Neural crest cell (in vitro differentiated cells): ENCODE results near the gene TGFBR3. TPM values are rescaled to one million over a fixed set of nuclear protein-coding genes. Genes with fewer than 3 reads are reported as not detected.

Experiments
- DNase-seq: peaks from one replicate; pipeline ENCODE4 v3.0.0; 2021; ENCODE audit warnings: low read depth, mixed read lengths, low spot score
- H3K27ac Mint-ChIP-seq: one replicate; pipeline ENCODE4 v1.8.0; 2021; ENCODE audit warnings: mild to moderate bottlenecking, mixed read lengths; ENCODE audit not compliant: unreplicated experiment
- H3K27me3 Mint-ChIP-seq: 2 replicates; pipeline ENCODE4 v1.8.0; 2021; ENCODE audit warnings: low read depth, mild to moderate bottlenecking, mixed read lengths
- H3K36me3 Mint-ChIP-seq: 2 replicates; pipeline ENCODE4 v1.8.0; 2021; ENCODE audit warnings: low read depth, mild to moderate bottlenecking, mixed read lengths
- H3K4me1 Mint-ChIP-seq: 2 replicates; pipeline ENCODE4 v1.8.0; 2021; ENCODE audit warnings: mixed read lengths
- H3K4me3 Mint-ChIP-seq: one replicate; pipeline ENCODE4 v1.8.0; 2021; ENCODE audit warnings: mild to moderate bottlenecking, mixed read lengths
- H3K9me3 Mint-ChIP-seq: 2 replicates; pipeline ENCODE4 v1.8.0; 2021; ENCODE audit warnings: mixed read lengths
- total RNA-seq: library from RNA; stranded (reverse); gene quantifications from 2 replicates; pipeline ENCODE4 v1.2.1, GENCODE V29; 2021
- TF ChIP-seq, protein P1 (sequence below): fragments of 200-600 bp; sonication (generic); conservative IDR thresholded peaks from 2 replicates; pipeline ENCODE4 v1.5.0; 2021; ENCODE audit warnings: antibody characterized with exemption, mild to moderate bottlenecking

Gene TGFBR3
- total RNA-seq, 1 donor from 2014 or later: 15.1 TPM

- no peak overlapping the region for H3K27ac Mint-ChIP-seq
- H3K9me3 Mint-ChIP-seq: peaks cover 2% of the 10 kb centered on the region
- H3K27me3 Mint-ChIP-seq: no peaks in the 10 kb centered on the region
- H3K36me3 Mint-ChIP-seq: no peaks in the 10 kb centered on the region
- H3K4me3 Mint-ChIP-seq: no peak overlapping the region
- H3K4me1 Mint-ChIP-seq: peaks cover 20% of the 10 kb centered on the region
- TF ChIP-seq, protein P1, sequence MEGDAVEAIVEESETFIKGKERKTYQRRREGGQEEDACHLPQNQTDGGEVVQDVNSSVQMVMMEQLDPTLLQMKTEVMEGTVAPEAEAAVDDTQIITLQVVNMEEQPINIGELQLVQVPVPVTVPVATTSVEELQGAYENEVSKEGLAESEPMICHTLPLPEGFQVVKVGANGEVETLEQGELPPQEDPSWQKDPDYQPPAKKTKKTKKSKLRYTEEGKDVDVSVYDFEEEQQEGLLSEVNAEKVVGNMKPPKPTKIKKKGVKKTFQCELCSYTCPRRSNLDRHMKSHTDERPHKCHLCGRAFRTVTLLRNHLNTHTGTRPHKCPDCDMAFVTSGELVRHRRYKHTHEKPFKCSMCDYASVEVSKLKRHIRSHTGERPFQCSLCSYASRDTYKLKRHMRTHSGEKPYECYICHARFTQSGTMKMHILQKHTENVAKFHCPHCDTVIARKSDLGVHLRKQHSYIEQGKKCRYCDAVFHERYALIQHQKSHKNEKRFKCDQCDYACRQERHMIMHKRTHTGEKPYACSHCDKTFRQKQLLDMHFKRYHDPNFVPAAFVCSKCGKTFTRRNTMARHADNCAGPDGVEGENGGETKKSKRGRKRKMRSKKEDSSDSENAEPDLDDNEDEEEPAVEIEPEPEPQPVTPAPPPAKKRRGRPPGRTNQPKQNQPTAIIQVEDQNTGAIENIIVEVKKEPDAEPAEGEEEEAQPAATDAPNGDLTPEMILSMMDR: no peak
- DNase-seq: no peak
Observed at GRCh38 chr1:91676030-91676429, 209.9 kb downstream of the TGFBR3 start.

DNA sequence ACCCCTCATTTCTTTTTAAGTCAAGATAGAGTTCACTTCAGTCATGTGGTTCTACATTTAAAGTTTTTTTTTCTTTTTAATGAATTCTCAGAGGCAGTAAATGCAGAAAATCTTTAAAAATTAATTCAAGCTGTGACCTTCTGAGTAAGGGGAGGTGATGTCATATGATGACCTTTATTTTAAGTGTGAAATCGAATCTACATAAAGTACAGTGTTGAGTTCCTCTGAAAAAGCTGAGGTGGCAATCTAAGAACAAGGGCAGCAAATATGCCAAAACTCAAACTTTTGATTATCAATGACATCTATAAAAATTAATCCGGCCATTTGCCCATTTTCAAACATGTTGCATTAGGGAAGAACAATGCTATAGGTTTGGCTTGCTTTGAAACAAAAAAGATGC is 211.8 kb downstream of the TGFBR3 start:
- no peak overlapping the region for H3K27ac Mint-ChIP-seq
- no peaks in the 10 kb centered on the region for H3K27me3 Mint-ChIP-seq
- DNase-seq: no peak
- H3K4me3 Mint-ChIP-seq: no peak overlapping the region
- peaks cover 4% of the 10 kb centered on the region for H3K36me3 Mint-ChIP-seq
- peaks cover 1% of the 10 kb centered on the region for H3K4me1 Mint-ChIP-seq
- peaks cover 6% of the 10 kb centered on the region for H3K9me3 Mint-ChIP-seq
- TF ChIP-seq, protein P1: no peak

GRCh38 chr1:91673613-91674012 is 212.3 kb downstream of the TGFBR3 start:
- H3K27ac Mint-ChIP-seq: no peak overlapping the region
- DNase-seq: no peak

GRCh38 chr1:91672601-91673161 is 213.3 kb downstream of the TGFBR3 start:
- H3K4me1 Mint-ChIP-seq: no peaks in the 10 kb centered on the region
- no peak overlapping the region for H3K4me3 Mint-ChIP-seq
- DNase-seq: no peak
- TF ChIP-seq, protein P1: no peak
- no peak overlapping the region for H3K27ac Mint-ChIP-seq
- H3K9me3 Mint-ChIP-seq: peaks cover 6% of the 10 kb centered on the region
- no peaks in the 10 kb centered on the region for H3K27me3 Mint-ChIP-seq
- peaks cover 4% of the 10 kb centered on the region for H3K36me3 Mint-ChIP-seq

More at GRCh38 chr1:91673613-91674012, 212.3 kb downstream of the TGFBR3 start:
- Mint-ChIP-seq H3K4me1 (no peaks in the 10 kb centered on the region), H3K36me3 (peaks cover 4% of the 10 kb centered on the region), H3K4me3 (no peak overlapping the region), H3K27me3 (no peaks in the 10 kb centered on the region), H3K9me3 (peaks cover 6% of the 10 kb centered on the region)
- TF ChIP-seq, protein P1: no peak

GRCh38 chr1:91670781-91671180 is 215.2 kb downstream of the TGFBR3 start:
- no peaks in the 10 kb centered on the region for H3K27me3 Mint-ChIP-seq
- H3K36me3 Mint-ChIP-seq: peaks cover 4% of the 10 kb centered on the region
- H3K4me3 Mint-ChIP-seq: no peak overlapping the region
- H3K9me3 Mint-ChIP-seq: peaks cover 6% of the 10 kb centered on the region
- no peak for DNase-seq
- TF ChIP-seq, protein P1: no peak
- H3K27ac Mint-ChIP-seq: no peak overlapping the region
- H3K4me1 Mint-ChIP-seq: peaks cover 1% of the 10 kb centered on the region
